ENCODE measurements around the gene NOP16. TPM values are rescaled to one million over a fixed set of nuclear protein-coding genes. Genes with fewer than 3 reads are reported as not detected.

The NOP16 gene
- total and polyA plus RNA-seq, 2 of the 13 experiments (the other 11 are each of a cell fraction or from before 2014, with no cell fraction given) = 43.3 to 48.4 TPM

GRCh38 chr5:176389135-176390123 lies 1.0 kb upstream of the NOP16 start (continued):
- TF ChIP-seq CEBPZ (IDR thresholded peaks at IDR 0.05; ENCODE audit: low read length) (no peak), ZBTB37 (CRISPR knock-in tag; IDR thresholded peaks at IDR 0.05) (no peak), SKI (IDR thresholded peaks at IDR 0.05; ENCODE audit: partially characterized antibody) (no peak), ZNF383 (CRISPR knock-in tag; IDR thresholded peaks at IDR 0.05; ENCODE audit: borderline replicate concordance) (no peak), AHDC1 (CRISPR knock-in tag; IDR thresholded peaks at IDR 0.05; ENCODE audit: borderline replicate concordance) (no peak), ZNF382 (CRISPR knock-in tag; IDR thresholded peaks at IDR 0.05; ENCODE audit: borderline replicate concordance) (no peak), RFX1 (IDR thresholded peaks at IDR 0.05) (no peak), ZNF326 (CRISPR knock-in tag; IDR thresholded peaks at IDR 0.05; ENCODE audit: borderline replicate concordance) (no peak), ZNF773 (CRISPR knock-in tag; IDR thresholded peaks at IDR 0.05; ENCODE audit: borderline replicate concordance) (no peak), PTBP1 (IDR thresholded peaks at IDR 0.05; ENCODE audit: low read depth, low read length, poor library complexity, severe bottlenecking) (no peak), CEBPG (CRISPR knock-in tag; IDR thresholded peaks at IDR 0.05) (no peak), ZNF543 (CRISPR knock-in tag; IDR thresholded peaks at IDR 0.05) (no peak), ZNF597 (CRISPR knock-in tag; IDR thresholded peaks at IDR 0.05) (no peak), PPARG (CRISPR knock-in tag; conservative IDR thresholded peaks at IDR 0.05) (no peak), ZNF552 (CRISPR knock-in tag; IDR thresholded peaks at IDR 0.05; ENCODE audit: borderline replicate concordance) (no peak)
